ENCODE measurements around the gene HOOK2. TPM values are rescaled to one million over a fixed set of nuclear protein-coding genes. Genes with fewer than 3 reads are reported as not detected.

HOOK2 gene
- total and polyA plus RNA-seq, 5 donors from 2014 or later = 0.24 to 16.9 (median 1.9) TPM

DNA sequence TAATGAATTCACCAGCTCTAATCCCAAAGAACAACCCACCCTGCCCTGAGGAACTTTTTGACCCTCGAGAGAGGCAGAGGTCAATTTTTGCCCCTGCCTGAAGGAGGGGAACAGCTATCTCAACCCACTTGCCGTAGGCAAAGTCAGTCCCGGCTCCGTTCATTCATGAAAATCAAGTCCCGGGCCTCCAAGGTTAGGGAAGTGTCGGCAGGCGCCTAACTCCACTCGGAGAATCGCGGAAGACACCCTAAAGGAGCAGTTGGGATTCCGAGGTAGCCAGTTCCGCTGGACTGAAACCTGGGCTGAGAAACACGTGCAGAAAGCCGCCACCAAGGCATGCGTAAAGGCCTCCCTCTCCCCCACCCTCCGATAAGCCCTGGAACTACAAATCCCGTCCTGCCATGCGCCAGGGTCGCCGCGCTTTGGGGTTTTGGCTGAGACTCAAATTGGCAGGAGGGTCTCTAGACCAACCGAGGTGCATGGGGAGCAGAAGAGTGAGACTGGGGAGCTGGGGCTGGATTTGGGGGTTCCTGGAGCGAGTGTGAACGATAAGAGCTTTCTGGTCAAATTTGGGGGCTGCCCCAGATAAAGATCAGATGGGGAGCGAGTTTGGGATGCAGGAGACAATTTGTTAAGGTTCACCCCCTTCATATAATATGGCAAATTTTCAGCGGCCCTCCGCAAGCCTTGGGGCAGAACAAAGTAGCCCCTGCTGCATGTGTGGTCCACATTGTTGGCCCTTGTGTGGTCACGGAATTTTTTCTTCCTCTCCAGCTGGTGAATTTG is 51.5 kb downstream of the HOOK2 start, which contains the start of gene TNPO2:
TSS of gene TNPO2 (minus strand) at position 292 of the 786 bp plus-strand sequence. CDS start 2,955 bp downstream, outside the sequence.
- peaks cover 7% of the 10 kb centered on the region for H3K27me3 Mint-ChIP-seq
- H3K36me3 Mint-ChIP-seq = peaks cover 7% of the 10 kb centered on the region
- Histone ChIP-seq H3K4me1 (ENCODE audit: control insufficient read depth, insufficient read depth, low read length, poor library complexity, severe bottlenecking) (peaks cover 34% of the 10 kb centered on the region), H3K4me3 (ENCODE audit: low read depth, low read length) (peak within 1 kb of the TSS; percentile 92), H3K27me3 (ENCODE audit: control insufficient read depth, insufficient read depth, low read length) (no peaks in the 10 kb centered on the region), H3K27ac (ENCODE audit: insufficient read depth, low read length, poor library complexity, severe bottlenecking) (peak within 1 kb of the TSS; percentile 86), H3K9me3 (ENCODE audit: control insufficient read depth in 2 of 2, low read length in 2 of 2) (no peaks in the 10 kb centered on the region), H3K36me3 (ENCODE audit: control insufficient read depth, insufficient read depth, low read length) (peaks cover 6% of the 10 kb centered on the region)
- H3K9me3 Mint-ChIP-seq = peaks cover 0 to 4% (median 0%) of the 10 kb centered on the region in 7 donors
- H3K27ac Mint-ChIP-seq = peak within 1 kb of the TSS; percentile 83 to 97 (median 94)
- peak; percentile 26 to 33 for ATAC-seq (ENCODE audit: low read depth in 2 of 2)
- peak; percentile 41 to 85 (median 70) for DNase-seq
- peak within 1 kb of the TSS; percentile 93 to 95 (median 94) for H3K4me3 Mint-ChIP-seq
- H3K4me1 Mint-ChIP-seq = peaks cover 9 to 45% (median 33%) of the 10 kb centered on the region in 4 donors

- DNase-seq = peak in 1 of 3 donors; percentile 21
- Histone ChIP-seq H3K4me1 (ENCODE audit: control insufficient read depth, insufficient read depth, low read length, poor library complexity, severe bottlenecking) (peaks cover 34% of the 10 kb centered on the region), H3K4me3 (ENCODE audit: low read depth, low read length) (peak overlapping the region; percentile 92), H3K36me3 (ENCODE audit: control insufficient read depth, insufficient read depth, low read length) (peaks cover 11% of the 10 kb centered on the region), H3K9me3 (ENCODE audit: control insufficient read depth in 2 of 2, low read length in 2 of 2) (no peaks in the 10 kb centered on the region), H3K27me3 (ENCODE audit: control insufficient read depth, insufficient read depth, low read length) (no peaks in the 10 kb centered on the region), H3K27ac (ENCODE audit: insufficient read depth, low read length, poor library complexity, severe bottlenecking) (peak overlapping the region; percentile 86)
- peaks cover 0 to 4% (median 0%) of the 10 kb centered on the region in 7 donors for H3K9me3 Mint-ChIP-seq
- peaks cover 9 to 50% (median 33%) of the 10 kb centered on the region in 4 donors for H3K4me1 Mint-ChIP-seq
- no peak for ATAC-seq (ENCODE audit: low read depth in 2 of 2)
- H3K4me3 Mint-ChIP-seq = peak overlapping the region; percentile 93 to 95 (median 94)
- peaks cover 7% of the 10 kb centered on the region for H3K27me3 Mint-ChIP-seq
- peak overlapping the region; percentile 83 to 97 (median 94) for H3K27ac Mint-ChIP-seq
- peaks cover 3% of the 10 kb centered on the region for H3K36me3 Mint-ChIP-seq
Measured at GRCh38 chr19:12723381-12723640, 52.0 kb downstream of the HOOK2 start.

- H3K27me3 ChIP-seq (ENCODE audit: control insufficient read depth, insufficient read depth, low read length) = no peaks in the 10 kb centered on the region
- peaks cover 0 to 4% (median 0%) of the 10 kb centered on the region in 7 donors for H3K9me3 Mint-ChIP-seq
- peaks cover 9 to 50% (median 33%) of the 10 kb centered on the region in 4 donors for H3K4me1 Mint-ChIP-seq
- peak overlapping the region; percentile 83 to 97 (median 94) for H3K27ac Mint-ChIP-seq
- peak overlapping the region; percentile 86 for H3K27ac ChIP-seq (ENCODE audit: insufficient read depth, low read length, poor library complexity, severe bottlenecking)
- peak overlapping the region; percentile 92 for H3K4me3 ChIP-seq (ENCODE audit: low read depth, low read length)
- ATAC-seq (ENCODE audit: low read depth in 2 of 2) (peak; percentile 92 to 94), DNase-seq (peak; percentile 92 to 98 (median 93))
- peaks cover 8% of the 10 kb centered on the region for H3K36me3 ChIP-seq (ENCODE audit: control insufficient read depth, insufficient read depth, low read length)
- H3K27me3 Mint-ChIP-seq = peaks cover 7% of the 10 kb centered on the region
- peaks cover 3% of the 10 kb centered on the region for H3K36me3 Mint-ChIP-seq
- no peaks in the 10 kb centered on the region for H3K9me3 ChIP-seq (ENCODE audit: control insufficient read depth in 2 of 2, low read length in 2 of 2)
- peaks cover 34% of the 10 kb centered on the region for H3K4me1 ChIP-seq (ENCODE audit: control insufficient read depth, insufficient read depth, low read length, poor library complexity, severe bottlenecking)
- peak overlapping the region; percentile 93 to 95 (median 94) for H3K4me3 Mint-ChIP-seq
Measured at GRCh38 chr19:12722566-12723380, 52.6 kb downstream of the HOOK2 start.

DNA sequence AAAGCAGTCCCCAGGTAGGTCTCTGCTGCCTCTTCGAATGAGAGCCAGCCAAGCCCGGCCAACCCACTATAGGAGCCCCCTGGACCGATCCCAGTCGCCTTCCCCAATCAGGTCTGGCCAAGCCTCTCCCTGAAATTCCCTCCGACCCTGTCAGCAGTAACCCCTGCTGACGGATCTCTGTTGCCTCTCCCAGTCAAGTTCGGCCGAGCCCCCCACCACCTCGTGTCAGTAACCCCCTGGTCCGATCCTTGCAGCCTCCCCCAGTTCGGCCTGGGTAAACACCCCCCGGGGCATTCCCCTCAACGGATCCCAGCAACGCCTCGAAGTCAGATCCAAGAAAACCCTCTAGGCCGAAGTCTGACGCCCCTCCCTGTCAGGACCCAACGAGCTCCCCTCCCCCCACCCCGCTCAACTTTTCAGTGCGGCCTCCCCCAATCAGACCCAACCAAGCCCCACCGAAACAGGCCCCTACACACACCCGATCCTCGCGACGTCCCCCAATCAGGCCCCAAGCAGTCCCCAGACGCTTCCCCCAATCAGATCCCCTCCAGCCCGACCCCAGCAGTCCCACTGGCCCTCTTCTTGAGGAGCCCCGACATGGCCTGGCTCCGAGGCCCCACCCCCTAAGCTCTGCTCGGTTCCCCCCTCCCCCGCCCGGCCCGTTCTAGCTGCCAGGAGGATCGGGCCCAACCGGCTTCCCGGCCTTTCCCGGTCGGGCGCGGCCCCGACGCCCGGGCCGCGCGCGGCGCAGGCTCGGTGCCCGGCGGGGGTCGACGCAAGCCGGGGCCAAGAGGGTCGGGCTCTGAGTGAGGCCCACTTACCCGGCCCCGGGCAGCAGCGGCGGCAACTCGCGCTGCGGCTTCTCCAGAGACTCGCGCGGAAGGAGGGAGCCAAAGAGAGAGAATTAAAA is 53.4 kb downstream of the HOOK2 start:
- Histone ChIP-seq H3K4me1 (ENCODE audit: control insufficient read depth, insufficient read depth, low read length, poor library complexity, severe bottlenecking) (peaks cover 34% of the 10 kb centered on the region), H3K36me3 (ENCODE audit: control insufficient read depth, insufficient read depth, low read length) (peaks cover 7% of the 10 kb centered on the region), H3K27ac (ENCODE audit: insufficient read depth, low read length, poor library complexity, severe bottlenecking) (peak overlapping the region; percentile 86), H3K27me3 (ENCODE audit: control insufficient read depth, insufficient read depth, low read length) (no peaks in the 10 kb centered on the region), H3K9me3 (ENCODE audit: control insufficient read depth in 2 of 2, low read length in 2 of 2) (no peaks in the 10 kb centered on the region), H3K4me3 (ENCODE audit: low read depth, low read length) (peak overlapping the region; percentile 62)
- DNase-seq (peak; percentile 48 to 63 (median 48)), ATAC-seq (ENCODE audit: low read depth in 2 of 2) (peak in 1 of 2 donors; percentile 25)
- peaks cover 0 to 4% (median 0%) of the 10 kb centered on the region in 7 donors for H3K9me3 Mint-ChIP-seq
- H3K27ac Mint-ChIP-seq = peak overlapping the region; percentile 92 to 97 (median 95)
- peaks cover 9 to 50% (median 33%) of the 10 kb centered on the region in 4 donors for H3K4me1 Mint-ChIP-seq
- H3K36me3 Mint-ChIP-seq = peaks cover 3% of the 10 kb centered on the region
- peaks cover 7% of the 10 kb centered on the region for H3K27me3 Mint-ChIP-seq
- H3K4me3 Mint-ChIP-seq = peak overlapping the region; percentile 93 to 97 (median 94)

DNA sequence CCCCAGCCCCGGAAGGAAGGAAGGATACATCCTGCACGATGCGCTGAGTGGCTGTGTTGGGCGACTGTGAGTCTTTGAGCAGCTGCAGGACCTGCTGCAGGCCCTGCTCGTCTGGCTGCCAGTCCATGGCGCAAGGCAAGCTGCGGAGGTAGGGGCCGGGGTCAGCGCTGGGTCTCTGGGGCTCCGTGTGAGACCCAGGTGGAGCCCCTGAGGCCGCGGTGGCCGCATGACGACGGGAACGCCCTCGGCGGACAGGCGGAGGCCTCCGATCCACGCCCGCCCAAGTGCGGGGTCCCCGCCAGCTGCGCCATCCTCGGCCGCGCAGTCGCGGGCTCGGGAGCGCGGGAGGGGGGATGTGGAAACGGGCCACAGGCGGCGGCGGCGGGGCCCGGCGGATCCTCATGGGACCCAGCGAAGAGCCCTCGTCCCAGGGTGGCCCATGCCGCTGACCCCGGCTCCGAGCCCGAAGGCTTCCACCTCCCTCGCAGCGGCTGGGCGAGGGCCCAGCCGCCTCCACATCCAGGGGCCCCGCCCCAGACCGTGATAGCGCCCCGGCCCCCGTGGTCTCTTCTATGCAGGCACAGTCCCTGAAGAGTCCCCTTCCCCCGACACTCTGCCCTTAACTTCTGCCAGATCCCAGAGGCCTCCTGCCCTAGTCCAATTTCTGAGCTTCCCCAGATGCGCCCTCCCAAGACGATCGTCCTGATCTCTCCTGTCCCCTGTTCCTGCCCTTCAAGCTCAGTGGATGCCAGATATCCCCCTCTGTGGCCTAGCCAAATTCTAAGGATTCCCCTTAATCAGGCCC is 54.3 kb downstream of the HOOK2 start:
- ATAC-seq (ENCODE audit: low read depth in 2 of 2) (no peak), DNase-seq (peak in 1 of 3 donors; percentile 51)
- peak overlapping the region; percentile 86 for H3K27ac ChIP-seq (ENCODE audit: insufficient read depth, low read length, poor library complexity, severe bottlenecking)
- no peaks in the 10 kb centered on the region for H3K27me3 ChIP-seq (ENCODE audit: control insufficient read depth, insufficient read depth, low read length)
- Mint-ChIP-seq H3K4me1 (peaks cover 4 to 49% (median 35%) of the 10 kb centered on the region in 4 donors), H3K27me3 (peaks cover 7% of the 10 kb centered on the region), H3K9me3 (peaks cover 0 to 4% (median 0%) of the 10 kb centered on the region in 7 donors), H3K27ac (peak overlapping the region; percentile 92 to 97 (median 95)), H3K36me3 (peaks cover 5% of the 10 kb centered on the region), H3K4me3 (peak overlapping the region; percentile 90 to 97 (median 94))
- peaks cover 34% of the 10 kb centered on the region for H3K4me1 ChIP-seq (ENCODE audit: control insufficient read depth, insufficient read depth, low read length, poor library complexity, severe bottlenecking)
- peaks cover 7% of the 10 kb centered on the region for H3K36me3 ChIP-seq (ENCODE audit: control insufficient read depth, insufficient read depth, low read length)
- peak overlapping the region; percentile 62 for H3K4me3 ChIP-seq (ENCODE audit: low read depth, low read length)
- no peaks in the 10 kb centered on the region for H3K9me3 ChIP-seq (ENCODE audit: control insufficient read depth in 2 of 2, low read length in 2 of 2)

- H3K4me3 ChIP-seq (ENCODE audit: low read depth, low read length) = peak overlapping the region; percentile 37
- H3K4me1 ChIP-seq (ENCODE audit: control insufficient read depth, insufficient read depth, low read length, poor library complexity, severe bottlenecking) = peaks cover 34% of the 10 kb centered on the region
- no peaks in the 10 kb centered on the region for H3K27me3 ChIP-seq (ENCODE audit: control insufficient read depth, insufficient read depth, low read length)
- DNase-seq (no peak), ATAC-seq (ENCODE audit: low read depth in 2 of 2) (no peak)
- H3K9me3 ChIP-seq (ENCODE audit: control insufficient read depth in 2 of 2, low read length in 2 of 2) = no peaks in the 10 kb centered on the region
- Mint-ChIP-seq H3K9me3 (peaks cover 0 to 4% (median 0%) of the 10 kb centered on the region in 7 donors), H3K4me3 (peak overlapping the region; percentile 85 to 93 (median 90)), H3K36me3 (peaks cover 9% of the 10 kb centered on the region), H3K27me3 (peaks cover 7% of the 10 kb centered on the region), H3K27ac (peak overlapping the region; percentile 38 to 93 (median 84)), H3K4me1 (peaks cover 4 to 49% (median 35%) of the 10 kb centered on the region in 4 donors)
- peak overlapping the region; percentile 23 for H3K27ac ChIP-seq (ENCODE audit: insufficient read depth, low read length, poor library complexity, severe bottlenecking)
- peaks cover 8% of the 10 kb centered on the region for H3K36me3 ChIP-seq (ENCODE audit: control insufficient read depth, insufficient read depth, low read length)
Measured at GRCh38 chr19:12720296-12720695, 55.1 kb downstream of the HOOK2 start.

Data from CD4-positive, CD25-positive, alpha-beta regulatory T cell (primary cell).